GM18907 (cell line): ENCODE results near the gene NUP214.
"Not testable (repeated sequence)": the region's sequence is repeated elsewhere in the genome, so short reads cannot be mapped to it uniquely, and the experiment has no call there.

Experiments used
- ATAC-seq: cut with Tn5 transposase; IDR thresholded peaks from one replicate; pipeline ENCODE4 v1.9.1; 2021; ENCODE audit warnings: mild to moderate bottlenecking, moderate library complexity; ENCODE audit not compliant: unreplicated experiment

NUP214 gene

DNA sequence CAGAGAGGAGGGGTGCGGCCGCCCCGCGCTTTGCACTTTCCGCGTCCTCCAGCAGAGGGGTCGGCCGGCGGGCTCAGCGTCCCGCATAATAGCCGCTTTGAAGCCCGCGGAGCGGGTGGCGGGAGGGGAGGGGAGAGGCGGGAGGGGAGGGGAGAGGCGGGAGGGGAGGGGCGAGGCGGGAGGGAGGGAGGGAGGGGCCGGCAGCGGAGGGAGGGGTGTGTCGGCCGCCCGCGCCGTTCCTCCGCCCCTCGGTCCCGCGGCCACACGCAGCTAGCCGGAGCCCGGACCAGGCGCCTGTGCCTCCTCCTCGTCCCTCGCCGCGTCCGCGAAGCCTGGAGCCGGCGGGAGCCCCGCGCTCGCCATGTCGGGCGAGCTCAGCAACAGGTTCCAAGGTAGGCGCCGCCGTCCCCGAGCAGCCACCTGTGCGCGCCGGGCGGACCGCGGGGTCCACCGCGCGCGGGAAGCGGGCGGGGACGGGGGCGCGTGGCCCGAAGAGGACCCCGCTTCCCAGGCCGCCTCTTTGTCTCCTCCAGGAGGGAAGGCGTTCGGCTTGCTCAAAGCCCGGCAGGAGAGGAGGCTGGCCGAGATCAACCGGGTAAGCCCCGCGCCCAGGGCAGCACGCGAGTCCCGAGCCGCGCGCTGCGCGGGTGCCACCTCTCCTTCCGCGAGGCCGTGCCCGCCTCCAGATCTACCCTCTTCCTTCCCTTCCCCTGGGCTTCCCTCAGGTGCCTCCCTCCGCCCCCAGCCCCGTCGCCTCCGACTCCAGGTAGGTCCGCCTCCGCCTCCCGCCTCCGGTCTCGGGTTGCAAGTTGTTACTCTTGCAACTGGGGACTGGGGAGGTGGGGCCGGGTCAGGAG is 28.9 kb upstream of the NUP214 start, which contains the start of gene AIF1L:
Gene AIF1L (plus strand): TSS at position 263 of the 857 bp plus-strand sequence. CDS start 99 bp downstream, at position 362.
- ATAC-seq = no peak

DNA sequence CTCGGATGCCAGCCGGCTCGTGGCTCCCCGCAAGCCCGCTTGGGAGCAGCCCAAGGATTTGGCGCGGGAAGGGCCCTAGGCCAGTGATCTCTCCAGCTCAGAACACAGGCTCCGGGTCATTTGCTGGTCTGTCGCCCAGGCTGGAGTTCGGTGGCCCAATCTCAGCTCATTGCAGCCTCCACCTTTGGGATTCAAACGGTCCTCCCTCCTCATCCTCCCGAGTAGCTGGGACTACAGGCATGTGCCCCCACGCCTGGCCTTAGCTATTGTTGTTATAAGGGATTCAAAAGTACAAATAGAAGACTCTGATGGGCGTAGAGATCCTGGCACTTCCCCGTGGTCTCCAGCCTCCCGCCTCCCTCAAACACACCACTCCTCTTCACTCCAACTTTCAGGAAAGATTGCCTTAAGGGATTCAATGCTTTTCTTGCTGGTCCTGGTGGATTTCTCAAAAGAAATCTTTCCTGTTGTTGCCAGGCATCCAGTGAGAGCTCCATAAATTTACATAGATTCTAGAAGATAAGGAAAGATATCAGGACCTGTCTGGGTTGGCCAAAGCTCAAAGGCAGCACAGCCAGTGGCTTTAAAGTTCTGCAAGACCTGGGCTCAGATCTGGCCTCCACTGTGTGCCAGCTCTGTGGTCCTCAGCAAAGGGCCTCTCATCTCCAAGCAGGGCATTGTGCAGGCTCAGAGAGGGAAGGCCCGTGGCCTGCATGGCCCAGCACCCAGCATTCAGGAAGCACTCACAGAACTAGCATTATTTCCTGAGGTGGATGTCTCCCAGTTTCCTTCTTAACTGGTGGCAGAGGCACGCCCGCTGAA is 28.0 kb upstream of the NUP214 start:
- no peak for ATAC-seq

DNA sequence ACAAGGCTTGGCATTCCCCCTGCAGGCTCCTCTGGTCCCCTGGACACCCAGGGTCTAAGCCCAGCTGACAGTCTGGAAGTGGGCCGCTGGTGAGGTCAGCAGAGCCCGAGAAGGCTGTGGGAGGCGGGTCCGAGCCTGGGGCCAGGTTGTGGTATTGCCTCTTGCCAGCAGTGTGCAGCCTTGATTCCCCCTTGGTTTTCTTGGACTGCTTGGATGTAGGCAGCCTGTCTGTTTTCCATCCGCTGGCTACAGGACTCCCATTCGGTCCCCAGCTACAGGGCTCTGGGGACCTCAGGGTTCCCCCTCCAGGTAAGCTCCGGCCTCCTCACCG is 27.5 kb upstream of the NUP214 start:
- no peak for ATAC-seq

DNA sequence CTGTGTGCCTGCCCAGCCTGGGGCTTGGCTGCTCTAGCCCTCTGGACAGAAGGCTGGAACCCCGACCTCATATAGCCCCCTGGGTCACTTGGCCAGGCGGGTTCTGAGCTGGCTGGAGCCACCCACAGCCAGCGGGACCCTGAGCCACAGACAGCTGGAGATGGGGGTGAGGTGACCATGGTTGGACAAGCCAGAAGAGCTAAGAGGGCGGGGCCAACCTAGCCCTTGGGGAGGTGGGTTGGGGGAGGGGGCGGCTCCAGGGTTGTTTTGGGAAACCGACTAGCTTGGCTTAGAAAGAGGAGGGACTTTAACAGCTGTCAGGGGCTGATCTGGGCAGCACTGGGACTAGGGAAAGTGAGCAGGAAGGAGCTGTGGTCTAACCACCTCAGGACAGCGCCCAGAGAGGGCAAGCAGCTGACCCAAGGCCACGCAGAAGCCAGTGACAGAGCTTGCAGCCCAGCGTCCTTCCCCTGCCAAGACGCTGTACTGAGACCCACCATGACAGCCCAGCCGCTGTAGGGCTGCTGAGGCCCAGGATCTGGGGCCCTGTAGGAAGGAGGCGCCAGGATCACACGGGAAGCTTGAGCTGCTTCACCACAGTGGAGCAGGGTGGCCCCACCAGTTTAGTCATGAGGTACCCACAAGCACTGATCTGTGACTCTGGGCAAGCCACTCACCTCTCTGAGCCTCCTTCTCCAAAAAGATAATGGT is 26.8 kb upstream of the NUP214 start:
- ATAC-seq = no peak

DNA sequence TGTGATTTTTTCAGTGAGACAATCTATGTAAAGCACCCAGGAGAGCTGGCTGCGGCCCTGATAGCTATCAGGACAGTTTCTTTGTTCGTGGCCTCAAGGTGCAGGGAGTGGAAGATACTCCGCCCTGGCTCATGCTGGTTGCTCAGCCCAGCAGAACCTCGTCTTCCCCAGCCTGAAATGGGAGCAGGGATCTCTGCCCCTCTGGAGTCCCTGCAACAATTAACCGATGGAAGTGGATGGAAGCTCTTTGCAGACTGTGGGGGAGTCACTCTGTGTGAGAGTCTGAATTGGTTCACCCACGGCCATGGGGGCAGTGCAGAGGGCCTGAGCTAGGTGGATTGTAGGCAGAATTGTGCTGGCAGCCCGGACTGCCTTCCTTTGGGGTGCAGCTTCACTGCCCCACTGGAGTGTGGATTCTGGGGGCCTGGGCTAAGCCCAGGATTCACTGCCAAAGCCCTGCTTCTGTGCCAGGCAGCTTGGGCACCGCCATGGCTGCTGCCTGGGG is 26.2 kb upstream of the NUP214 start:
- ATAC-seq = no peak

DNA sequence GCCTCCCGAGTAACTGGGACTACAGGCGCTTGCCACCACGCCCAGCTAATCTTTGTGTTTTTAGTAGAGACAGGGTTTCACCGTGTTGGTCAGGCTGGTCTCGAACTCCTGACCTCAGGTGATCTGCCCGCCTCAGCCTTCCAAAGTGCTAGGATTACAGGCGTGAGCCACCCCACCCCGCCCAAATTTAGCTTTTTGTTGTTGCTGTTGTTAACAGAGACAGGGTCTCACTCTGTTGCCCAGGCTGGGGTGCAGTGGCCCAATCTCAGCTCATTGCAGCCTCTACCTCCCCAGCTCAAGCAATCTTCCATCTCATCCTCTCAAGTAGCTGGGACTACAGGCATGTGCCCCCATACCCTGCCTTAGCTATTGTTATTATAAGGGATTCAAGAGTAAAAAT is 25.5 kb upstream of the NUP214 start:
- ATAC-seq = not testable (repeated sequence)

DNA sequence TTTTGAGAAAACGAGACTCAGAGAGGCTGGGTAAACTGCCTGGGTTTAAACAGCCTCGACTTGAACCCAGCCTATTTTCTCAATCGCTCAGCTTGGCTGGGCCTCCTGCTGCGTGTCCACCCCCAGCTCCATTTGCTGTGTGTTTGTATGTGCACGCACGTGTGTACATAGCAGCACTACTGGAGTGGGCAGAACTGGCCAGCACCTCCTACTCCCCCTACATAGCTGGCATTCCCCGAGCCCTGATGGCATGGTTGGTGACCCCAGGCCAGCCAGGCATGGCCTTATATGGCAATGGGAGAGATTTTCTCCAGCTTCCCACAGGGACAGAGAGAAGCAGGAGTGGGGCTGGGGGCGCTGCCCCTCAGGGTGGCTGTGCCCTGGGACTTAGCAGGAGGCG is 24.9 kb upstream of the NUP214 start:
- ATAC-seq = no peak

DNA sequence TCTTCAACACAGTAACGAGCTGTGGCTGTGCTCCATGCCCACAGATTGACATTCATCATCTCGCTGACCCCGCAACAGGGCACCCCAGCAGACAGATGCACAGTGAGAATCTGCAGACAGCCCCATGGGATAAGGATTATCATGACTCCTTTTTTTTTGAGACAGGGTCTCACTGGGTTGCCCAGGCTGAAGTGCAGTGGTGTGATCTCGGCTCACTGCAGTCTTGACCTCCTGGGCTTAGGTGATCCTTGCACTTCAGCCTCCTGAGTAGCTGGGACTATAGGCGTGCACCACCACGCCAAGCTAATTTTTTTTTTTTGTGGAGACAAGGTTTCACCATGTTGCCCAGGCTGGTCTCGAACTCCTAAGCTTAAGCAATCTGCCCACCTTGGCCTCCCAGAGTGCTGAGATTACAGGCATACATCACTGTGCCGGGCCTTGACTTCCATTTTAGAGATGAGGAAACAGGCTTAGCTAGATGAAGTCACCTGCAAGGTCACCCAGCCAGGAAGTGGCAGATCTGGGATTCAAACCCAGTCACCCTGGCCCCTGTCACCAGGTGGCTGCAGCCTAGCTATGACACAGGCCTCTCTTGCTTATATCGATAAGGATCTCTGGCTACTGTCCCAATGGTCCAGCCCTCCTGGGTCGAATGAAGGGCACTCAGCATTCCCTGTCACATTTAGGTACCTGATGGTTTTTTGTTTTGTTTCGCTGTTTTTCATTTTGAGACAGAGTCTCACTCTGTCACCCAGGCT is 24.0 kb upstream of the NUP214 start:
- no peak for ATAC-seq

DNA sequence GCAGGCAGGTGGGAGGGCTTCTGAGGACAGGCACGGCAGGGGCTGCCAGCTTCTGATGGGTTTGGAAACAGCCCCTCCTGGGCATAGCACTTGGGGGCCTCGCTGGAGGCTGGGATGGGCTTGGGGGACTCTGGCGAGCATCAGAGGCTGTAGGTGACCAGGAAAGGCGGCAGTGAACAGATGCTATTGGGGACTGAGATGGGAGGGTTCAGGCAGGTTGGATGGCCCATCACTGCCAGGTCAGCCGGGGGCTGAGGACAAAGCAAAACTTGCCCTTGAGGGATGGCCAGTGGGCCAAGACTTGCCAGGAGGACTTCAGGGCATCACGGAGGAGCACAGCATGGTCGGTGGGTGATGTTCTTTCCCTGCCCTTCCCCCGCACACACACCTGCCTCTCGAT is 22.4 kb upstream of the NUP214 start:
- no peak for ATAC-seq

DNA sequence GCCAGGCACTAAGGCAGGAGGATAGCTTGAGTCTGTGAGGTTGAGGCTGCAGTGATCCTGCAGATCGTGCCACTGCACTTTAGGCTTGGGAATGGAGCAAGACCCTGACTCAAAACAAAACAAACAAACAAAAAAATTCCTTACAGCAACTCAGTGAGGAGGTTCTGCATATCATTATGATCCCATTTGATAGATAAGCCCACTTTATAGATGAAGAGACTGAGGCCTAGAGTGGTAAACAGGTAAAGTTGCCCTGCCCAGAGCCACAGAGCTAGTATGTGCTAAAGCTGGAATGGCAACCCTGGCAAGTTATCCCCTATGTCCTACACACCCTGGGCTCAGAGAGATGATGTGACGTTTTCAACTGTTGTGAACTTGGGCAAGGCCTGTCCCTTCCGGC is 21.9 kb upstream of the NUP214 start:
- no peak for ATAC-seq

DNA sequence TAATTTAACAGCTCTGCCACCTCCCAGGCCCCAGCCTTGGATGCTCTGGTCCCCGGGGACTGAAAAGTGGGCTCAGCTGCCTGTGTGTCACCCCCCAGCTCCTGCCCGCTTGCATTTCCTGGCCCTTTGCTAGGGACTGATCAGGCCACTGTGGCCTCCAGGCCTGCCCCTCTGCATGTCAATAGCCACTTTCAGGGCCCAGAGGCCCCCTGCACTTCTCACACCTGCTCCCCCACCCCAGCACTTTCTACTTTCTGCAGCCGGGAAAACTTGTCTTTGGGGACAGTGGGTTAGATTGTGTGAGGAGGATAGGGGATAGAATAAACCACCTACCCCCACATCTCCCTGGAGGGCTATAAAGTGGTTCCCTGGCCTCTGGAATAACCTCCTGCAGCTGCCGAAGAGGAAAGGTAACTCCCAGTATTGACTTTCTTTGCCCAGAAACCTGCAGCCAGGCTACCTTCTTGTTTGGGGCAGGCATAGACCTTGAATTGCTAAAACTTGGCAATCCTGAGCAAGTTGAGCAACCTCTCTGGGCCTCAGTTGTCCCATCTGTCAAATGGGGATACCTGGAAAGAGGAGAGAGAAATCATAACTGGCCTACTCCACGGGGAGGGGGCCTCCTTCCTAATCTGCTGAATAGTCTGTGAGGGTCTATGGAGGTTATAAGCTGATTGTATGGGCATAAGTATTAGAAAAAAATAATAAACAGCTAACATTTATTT is 21.2 kb upstream of the NUP214 start:
- no peak for ATAC-seq

DNA sequence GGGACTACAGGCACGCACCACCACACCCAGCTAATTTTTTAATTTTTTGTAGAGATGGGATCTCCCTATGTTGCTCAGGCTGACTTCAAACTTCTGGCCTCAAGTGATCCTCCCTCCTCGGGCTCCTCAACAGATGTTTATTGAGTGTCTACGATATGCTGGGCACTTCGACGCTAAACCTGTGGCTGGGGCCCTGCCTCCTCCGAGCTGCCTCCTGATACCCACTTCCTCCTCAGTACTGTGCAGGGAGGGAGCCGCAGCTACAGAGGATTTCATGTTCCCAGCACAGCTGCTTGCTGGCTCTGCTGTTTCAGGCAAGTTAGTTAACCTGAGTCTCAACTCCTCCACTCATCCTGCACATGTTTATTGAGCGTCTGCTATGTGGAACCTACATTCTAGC is 19.4 kb upstream of the NUP214 start:
- no peak for ATAC-seq

DNA sequence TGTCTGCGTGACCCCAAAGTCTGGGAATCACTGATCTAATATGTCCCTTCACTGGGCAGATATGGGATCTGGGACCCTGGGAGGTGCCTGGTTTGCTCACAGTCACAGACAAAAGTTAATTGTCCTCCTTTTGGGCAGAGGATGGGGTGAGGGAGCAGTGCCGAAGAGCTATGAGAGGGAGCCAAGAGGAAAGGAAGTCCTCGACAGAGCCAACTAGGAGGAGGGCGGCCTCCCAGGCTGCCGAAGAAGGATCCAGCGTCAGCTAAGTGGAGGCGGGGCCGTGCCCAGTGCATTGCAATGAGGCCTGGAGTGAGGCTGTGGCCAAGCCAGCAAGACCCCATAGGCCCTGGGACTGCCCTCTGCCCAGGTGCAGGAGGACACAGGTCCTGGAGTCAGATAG is 17.6 kb upstream of the NUP214 start:
- ATAC-seq = no peak

DNA sequence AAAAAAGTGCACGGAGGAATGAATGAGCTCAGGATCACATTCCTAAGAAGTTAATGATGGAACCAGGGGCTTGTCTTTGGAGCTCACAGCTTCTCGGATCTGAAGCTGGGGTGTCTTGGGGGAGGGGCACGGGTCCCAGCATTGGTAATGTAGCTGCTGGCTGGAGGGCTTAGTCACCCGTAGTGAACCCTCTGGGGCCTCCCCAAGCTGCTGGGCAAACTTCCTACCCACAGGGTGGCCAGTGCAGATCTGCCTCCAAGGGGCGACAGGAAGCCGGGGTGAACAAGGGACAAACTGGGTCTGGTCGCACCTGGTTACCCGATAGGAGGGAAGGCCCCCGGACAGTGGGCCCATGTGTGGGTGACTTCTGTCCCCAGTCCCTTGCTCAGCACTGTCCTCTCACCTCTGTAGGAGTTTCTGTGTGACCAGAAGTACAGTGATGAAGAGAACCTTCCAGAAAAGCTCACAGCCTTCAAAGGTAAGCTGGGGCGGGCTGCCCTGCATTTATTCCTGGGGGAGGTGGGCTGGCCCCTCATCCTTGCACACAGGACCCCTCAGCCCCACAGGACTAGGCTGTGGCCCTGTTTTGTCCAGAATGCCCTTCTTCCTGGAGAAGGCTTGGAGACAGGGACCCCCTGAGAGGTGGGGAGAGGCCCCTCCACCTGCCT is 14.1 kb upstream of the NUP214 start:
- no peak for ATAC-seq

DNA sequence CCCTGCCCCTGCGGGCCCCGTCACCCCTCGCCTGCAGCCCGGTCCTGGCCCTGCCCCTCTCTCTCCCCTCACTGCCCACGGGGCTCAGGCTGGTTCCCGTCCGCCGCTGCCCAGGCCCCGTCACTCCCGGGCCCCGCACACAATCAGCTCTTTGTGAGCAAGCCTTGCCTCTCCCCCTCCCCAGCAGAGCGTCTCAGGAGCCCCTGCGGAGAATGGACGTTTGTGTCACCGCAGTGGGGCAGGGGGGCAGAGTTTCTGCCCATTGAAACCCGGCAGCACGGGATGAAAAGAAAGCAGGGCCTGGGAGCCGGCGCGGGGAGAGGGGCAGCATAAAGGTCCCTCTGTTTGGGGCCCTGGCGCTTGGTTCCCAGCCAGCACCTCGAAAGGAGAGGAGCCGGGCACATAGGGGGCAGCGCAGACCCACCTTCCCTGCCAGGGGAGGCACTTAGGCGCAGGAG is 13.5 kb upstream of the NUP214 start:
- ATAC-seq = no peak

DNA sequence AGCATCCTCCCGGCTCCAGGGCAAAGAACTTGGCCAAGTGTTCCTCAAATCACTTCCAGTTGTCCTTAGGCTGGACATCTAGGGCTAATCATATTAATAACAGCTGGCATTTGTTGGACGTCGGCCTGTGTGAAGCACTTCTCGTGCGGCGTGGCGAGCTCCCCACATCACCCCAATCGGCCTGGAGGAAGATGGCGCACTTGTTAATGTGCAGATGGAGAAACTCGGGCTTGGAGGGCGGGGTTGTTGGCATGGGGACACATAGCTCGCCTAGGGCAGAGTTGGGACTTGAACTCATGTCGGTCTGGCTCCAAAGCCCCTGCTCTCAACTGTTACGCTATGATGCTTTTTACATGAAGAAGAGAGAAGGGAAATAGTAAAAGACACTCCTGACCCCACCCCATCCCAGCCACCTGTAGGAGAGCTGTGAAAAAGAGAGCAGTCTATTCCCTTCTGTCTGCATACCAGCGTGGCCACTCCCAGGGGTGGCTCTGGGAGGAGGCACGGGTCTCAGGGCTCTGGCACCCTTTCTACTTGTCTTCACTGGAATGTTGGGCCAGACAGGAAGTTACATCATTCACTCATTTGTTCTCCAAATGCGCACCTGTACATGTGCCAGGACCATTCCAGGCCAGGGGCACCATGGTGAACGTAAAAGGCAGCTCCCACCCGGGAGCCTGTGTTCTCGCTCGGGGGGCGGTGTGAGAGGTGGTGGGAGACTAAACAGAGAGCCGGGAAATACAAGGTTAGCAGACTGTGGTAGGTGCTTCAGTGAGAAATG is 12.8 kb upstream of the NUP214 start:
- ATAC-seq = no peak

DNA sequence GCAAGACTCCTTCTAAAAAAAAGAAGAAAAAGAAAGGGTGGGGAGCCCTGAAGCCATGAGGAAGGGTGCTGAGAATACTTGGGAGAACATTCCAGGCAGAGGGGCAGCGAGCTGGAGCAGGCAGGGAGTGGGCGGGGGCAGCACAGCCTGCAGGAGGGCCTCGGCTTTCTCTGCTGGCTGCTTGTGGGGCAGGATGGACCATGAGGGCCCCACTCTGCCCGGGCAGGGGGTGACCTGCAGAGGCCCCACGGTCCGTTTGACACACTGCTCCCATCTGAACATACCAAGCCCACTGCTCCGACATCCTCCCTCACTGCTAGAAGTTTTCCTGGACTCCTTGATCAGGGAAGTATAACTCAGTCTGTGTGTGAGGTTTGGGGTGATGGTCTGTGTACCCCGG is 11.7 kb upstream of the NUP214 start:
- no peak for ATAC-seq

DNA sequence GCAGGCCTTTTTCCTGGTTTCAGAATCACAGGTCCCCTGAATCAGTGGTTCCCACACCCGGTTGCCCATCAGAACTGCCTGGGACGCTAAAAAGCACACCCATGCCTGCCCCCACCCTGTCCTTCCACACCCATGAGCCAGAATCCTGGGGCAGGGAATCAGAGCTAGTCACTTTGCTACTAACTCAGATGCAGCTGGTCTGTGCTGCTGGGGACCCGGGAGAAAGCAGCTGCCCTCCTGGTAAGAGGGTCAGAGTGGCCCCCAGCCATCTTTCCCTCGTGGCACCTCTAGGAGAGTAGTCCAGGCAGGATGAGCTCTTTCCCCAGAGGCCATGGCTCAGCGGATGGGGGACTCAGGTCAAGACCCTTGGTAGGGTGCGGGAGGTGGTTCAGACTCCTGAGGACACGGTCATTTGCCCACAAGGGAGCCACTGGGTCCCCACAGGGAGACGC is 11.3 kb upstream of the NUP214 start:
- ATAC-seq = no peak
